ENCODE measurements around the gene PRG2.
A peak's percentile ranks its signal among the peaks of the same experiment; 100 is the strongest.
"Not testable (repeated sequence)": the region's sequence is repeated elsewhere in the genome, so short reads cannot be mapped to it uniquely, and the experiment has no call there.

The PRG2 gene

GRCh38 chr11:57364851-57365660, 25.4 kb downstream of the PRG2 start:
- DNase-seq: no peak

DNA sequence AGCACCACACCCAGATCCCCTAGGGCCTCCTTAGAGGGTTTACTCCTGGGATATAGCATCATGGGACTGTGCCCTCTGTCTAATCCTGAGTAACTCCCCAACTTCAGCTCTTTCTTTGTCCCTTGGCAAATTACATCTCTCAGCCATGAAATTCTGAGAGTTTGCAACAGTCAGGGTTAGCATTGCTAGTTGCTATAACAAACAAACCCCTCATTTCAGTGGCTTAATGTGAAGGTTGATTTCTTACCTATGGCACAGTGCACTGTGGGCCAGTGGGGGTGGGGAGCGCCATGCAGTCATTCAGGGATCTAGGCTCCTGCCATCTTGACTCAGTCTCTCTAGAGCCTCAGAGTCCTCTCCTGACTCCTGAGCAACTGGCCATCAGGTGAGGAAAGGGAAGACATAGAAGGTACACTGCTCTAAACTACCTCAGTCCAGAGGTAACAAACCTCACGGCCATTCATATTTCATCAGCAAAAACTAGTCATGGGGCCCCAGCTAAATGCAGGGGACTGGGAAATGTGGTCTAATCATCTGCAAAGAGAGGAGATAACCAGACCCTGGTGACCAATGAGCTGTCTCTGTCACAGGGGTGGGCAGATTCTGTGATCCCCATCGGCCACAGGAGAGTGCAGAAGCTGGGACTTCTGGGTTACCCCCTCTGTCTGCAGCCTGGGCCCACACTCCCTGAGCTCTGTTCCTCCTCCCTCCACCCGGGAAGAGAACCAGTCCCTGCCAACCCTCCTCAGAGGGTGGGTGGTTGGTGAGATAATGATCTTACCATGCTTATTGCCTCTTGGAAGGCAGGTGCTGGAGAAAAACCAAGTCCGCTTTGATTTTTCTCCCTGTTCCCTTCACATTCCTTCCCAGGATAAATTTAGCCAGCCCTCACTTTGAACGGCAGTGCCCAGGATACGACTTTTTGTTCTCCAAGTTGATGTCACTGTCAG, 27.0 kb downstream of the PRG2 start:
- no peak for DNase-seq

DNA sequence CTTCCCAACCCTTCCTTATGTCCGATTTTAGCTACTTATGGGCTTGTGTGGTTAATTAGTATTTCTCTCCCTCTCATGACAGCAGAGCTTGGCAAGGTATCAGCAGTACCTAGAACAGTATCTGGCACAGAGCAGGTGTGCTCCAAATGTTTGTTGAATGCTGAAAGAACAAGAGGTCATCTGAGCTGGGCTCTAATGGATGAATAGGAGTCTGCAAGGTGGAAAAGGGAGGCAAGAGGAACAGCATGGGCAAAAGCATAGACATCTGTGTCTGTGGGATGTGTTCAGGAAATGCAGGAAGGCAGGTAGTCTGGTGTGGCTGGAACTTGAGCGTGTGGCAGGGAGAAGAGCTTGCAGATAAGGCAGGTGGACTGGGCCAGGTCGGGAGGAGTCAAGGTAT, 28.5 kb downstream of the PRG2 start:
- no peak for DNase-seq

- not testable (repeated sequence) for DNase-seq
Observed at GRCh38 chr11:57361420-57361819, 29.0 kb downstream of the PRG2 start.

DNA sequence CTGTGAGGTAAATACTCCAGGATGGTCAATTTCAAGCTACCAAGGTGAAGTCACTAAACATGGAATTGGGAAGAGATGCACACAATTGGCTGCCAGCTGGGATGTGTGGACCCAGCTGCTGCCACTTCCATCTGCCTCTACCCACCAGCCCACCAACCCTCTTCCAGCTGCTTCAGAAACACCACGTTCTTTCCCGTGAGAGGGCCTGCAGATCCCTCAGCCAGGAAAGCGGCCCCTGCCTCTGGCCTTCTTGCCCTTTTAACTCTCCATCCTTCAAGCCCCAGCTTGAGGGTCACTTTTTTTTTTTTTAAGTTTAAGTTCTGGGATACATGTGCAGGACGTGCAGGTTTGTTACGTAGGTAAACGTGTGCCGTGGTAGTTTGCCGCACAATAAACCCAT, 29.5 kb downstream of the PRG2 start:
- no peak for DNase-seq

- no peak for DNase-seq
Observed at GRCh38 chr11:57359896-57360690, 30.4 kb downstream of the PRG2 start.

- no peak for DNase-seq
Observed at GRCh38 chr11:57359396-57359795, 31.1 kb downstream of the PRG2 start.

DNA sequence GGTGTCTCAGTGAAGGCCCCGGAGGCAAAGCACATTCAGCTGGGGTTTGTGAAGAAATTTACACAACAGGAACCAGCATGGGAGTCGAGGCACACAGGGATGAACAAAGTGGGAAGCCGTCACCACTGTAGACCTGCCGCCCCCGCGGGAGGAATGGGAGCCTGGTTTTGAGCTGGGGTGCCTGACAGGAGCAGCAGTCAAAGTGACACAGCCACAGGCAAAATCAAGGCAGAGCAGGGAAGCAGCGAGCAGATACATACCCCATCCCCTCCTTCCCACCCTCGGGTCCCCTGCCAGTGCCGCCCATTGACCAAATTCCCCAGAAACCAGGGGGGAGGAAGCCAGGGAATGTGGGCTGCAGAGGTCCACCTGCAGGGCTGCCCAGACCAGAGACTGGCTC, 31.5 kb downstream of the PRG2 start:
- DNase-seq: no peak

GRCh38 chr11:57358543-57358961, 31.9 kb downstream of the PRG2 start:
- no peak for DNase-seq

DNA sequence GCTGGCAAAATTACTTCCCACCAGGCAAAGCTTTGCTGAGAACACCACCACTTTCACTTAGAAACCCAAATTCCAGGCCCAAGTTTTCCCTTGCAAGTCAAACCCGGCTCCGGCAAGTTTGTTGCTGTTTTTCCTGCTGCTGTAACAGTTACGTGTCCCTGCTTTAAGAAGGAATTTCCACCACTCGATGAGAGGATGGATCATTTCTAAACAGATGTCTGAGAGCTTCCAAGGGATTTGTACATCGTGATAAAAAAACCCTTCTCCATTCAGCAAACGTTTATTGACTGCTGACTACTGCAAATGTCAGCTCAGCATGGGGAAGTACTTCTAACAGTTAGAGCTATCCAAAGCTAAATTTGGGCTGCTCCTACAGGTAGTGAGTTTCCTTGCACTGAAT, 32.6 kb downstream of the PRG2 start:
- no peak for DNase-seq

GRCh38 chr11:57357310-57357709, 33.1 kb downstream of the PRG2 start:
- DNase-seq: no peak

GRCh38 chr11:57356268-57356667, 34.2 kb downstream of the PRG2 start:
- no peak for DNase-seq

GRCh38 chr11:57354699-57355098, 35.8 kb downstream of the PRG2 start:
- DNase-seq: no peak

DNA sequence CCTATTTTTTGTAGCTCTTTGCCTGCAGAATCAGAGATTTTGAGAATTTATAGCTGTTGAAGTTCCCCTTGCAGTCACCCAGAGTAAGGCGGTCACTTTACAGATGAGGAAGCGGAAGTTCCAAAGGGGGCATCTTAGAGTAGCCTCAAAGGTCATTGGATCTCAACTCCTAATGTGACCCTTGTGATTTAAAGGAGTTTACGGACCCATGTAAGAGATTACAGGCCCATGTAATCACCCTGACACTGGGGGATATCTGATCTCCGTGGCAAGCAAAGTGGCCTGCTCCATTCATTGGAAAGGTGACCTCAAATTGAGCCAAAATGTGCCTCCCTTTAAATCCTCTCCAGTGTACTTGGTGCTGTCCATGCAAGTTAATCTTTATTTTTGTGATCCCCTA, 36.6 kb downstream of the PRG2 start:
- DNase-seq: no peak

DNA sequence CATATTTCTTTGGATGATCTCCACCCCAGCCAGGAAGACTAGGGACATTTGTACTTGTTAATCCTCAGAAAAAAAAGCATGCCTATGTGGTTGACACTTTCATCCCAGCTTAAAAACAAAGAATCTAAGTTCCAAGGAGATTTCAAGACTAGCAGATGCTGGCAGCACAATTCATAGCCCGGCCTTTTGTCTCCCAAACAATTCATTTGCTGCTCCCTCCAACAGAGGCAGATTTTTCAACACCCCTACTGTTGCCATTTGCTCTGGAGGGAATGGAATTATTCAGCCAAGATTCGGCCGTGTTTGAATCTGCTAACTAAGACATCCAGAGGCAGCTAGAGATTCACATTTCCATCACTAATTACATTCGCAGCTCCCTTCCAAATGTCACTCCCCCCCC, 37.0 kb downstream of the PRG2 start:
- no peak for DNase-seq

DNA sequence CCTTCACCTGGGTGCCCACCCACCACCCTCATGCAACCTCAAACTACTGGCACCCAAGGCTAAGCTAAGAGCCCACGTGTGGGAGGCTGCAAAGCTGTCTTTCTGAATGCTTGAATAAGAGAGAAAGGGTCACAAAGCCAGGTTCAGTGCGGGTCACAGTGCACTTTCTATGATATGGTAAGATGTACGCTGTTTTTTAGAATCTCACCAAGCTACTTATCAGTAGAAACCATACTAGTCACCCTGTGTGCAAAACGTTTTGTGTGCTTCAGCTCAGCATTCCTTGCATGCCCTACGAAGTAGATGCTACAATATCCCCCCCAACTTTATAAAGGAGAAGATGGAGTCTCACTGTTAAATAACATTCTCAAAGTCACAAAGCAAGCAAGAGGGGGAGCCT, 37.4 kb downstream of the PRG2 start:
- DNase-seq: no peak

DNA sequence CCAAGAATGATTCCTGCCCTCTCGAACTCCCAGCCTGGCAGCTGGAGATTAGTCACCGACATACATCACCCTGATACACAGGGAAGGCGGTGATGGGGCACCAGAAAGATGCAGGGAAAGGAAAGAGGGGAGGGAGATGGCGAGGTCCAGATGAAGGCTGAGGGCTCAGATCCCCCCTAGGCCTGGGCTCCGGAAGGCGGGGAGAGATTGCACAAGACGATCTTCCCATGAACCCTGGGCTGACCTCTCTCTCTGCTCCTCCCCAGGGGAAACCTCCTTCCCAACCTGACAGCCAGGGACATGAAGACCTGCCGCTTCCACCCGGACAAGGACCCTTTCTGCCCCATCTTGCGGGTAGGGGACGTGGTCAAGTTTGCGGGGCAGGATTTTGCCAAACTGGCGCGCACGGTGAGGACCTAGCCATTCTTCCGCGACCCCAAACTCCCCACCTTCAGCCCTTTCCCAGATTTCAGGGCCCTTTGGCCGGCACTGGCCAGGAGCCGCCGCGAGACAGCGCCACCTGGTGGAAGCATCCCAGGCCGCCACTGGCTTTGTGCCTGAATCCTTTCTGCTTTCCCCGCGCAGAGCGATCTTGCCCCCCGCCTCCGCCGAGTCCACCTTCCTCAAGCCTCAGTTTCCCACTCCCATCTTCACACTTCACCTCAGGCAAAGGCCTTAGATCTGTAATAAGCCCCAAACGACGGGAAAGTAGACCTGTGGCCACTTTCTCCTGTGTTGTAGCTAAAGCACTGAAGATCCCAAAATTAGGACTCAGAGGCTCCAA, 40.8 kb downstream of the PRG2 start:
- peak; percentile 45 to 51 for DNase-seq

DNA sequence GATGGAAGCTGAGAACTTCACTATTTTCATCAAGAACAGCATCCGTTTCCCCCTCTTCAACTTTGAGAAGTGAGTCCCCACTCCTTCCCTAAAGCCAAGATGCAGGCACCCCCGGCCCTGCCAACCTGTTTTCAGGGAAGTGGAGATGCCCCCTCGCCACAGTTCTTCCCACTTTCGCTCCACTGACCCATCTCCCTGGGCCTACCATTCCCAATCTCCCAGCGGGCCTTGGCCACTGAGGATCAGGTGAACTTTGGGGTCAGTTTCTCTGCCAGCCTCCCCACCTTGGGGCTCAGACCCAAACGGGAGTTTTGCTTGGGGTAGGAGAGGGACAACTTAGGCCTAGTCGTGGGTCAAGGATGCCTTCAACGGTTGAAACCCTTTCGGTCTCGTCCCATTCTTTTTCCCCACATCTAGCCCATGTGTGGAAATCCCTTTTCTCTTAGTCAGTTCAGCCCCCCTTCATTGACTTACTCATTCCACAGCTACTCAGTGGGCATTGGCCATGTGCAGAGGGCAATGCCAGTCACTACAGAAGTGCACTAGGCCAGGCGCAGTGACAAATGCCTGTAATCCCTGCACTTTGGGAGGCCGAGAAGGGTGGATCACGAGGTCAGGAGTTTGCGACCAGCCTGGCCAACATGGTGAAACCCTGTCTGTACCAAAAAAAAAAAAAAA, 41.7 kb downstream of the PRG2 start:
- DNase-seq: no peak

GRCh38 chr11:57348052-57348451, 42.4 kb downstream of the PRG2 start:
- no peak for DNase-seq

- no peak for DNase-seq
Observed at GRCh38 chr11:57347336-57347735, 43.1 kb downstream of the PRG2 start.

- peak; percentile 70 to 74 for DNase-seq
Observed at GRCh38 chr11:57345555-57346211, 44.8 kb downstream of the PRG2 start.

All from activated CD4-positive, alpha-beta T cell treated with anti-CD3 and anti-CD28 coated beads, Interleukin-2, amount 50 U/mL, for 4 hours (primary cell).